RWPE2 (cell line): ENCODE data around the gene CACNG3.

Experiments
- ATAC-seq: fragments of 200-7000 bp; cut with Tn5 transposase; 3 replicates; pipeline ENCODE4 v1.9.1; 2021; ENCODE audit warnings: low read depth
- DNase-seq: peaks from one replicate; pipeline ENCODE4 v3.0.0-alpha.2; 2020; ENCODE audit warnings: low spot score
- H3K27ac ChIP-seq: fragments of 450-650 bp; 2 replicates; pipeline ENCODE4 v1.5.1; 2017; ENCODE audit warnings: mild to moderate bottlenecking; ENCODE audit not compliant: poor library complexity, severe bottlenecking
- H3K27me3 ChIP-seq: fragments of 250-450 bp; sonication (Bioruptor Pico); 2 replicates; pipeline ENCODE4 v1.5.1; 2021; ENCODE audit warnings: mild to moderate bottlenecking, moderate library complexity; ENCODE audit not compliant: insufficient read depth, poor library complexity, severe bottlenecking
- H3K36me3 ChIP-seq: fragments of 250-450 bp; sonication (Bioruptor Pico); 2 replicates; pipeline ENCODE4 v1.5.1; 2020; ENCODE audit warnings: low read depth, mild to moderate bottlenecking, moderate library complexity
- H3K4me1 ChIP-seq: fragments of 250-450 bp; sonication (Bioruptor Pico); 2 replicates; pipeline ENCODE4 v1.5.1; 2021; ENCODE audit warnings: mild to moderate bottlenecking, moderate library complexity; ENCODE audit not compliant: insufficient read depth, poor library complexity, severe bottlenecking
- H3K4me3 ChIP-seq: fragments of 250-450 bp; sonication (Bioruptor Pico); 2 replicates; pipeline ENCODE4 v1.5.1; 2021; ENCODE audit warnings: mild to moderate bottlenecking, moderate library complexity; ENCODE audit not compliant: severe bottlenecking
- H3K9me3 ChIP-seq: fragments of 250-450 bp; sonication (Bioruptor Pico); 2 replicates; pipeline ENCODE4 v1.5.1; 2021; ENCODE audit warnings: mild to moderate bottlenecking, moderate library complexity; ENCODE audit not compliant: severe bottlenecking
- TF ChIP-seq, protein P1 (sequence below): fragments of 450-650 bp; IDR thresholded peaks from one replicate; pipeline ENCODE4 v1.5.1; 2017; ENCODE audit warnings: mild to moderate bottlenecking, moderate library complexity; ENCODE audit not compliant: poor library complexity, severe bottlenecking

Gene CACNG3

DNA sequence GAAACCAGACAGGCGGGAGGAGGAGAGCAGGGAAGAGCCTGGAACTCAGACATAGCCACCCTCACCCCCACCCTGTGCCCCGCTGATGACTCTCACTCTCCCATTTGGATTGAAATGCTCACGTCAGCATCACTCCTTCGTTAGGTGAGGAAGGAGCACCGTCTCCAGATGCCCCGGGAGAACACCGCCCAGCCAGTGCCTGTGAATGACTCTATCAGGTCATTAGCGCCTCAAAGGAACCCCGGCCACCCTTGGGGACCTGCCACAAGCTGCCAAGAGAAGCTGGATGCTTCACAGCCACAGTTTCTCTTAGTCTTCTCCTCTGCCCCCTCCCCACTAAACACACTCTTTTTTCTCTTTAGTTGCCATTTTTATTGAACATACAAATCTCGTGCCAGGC is 66.0 kb downstream of the CACNG3 start:
- H3K27ac ChIP-seq, result no peak overlapping the region
- no peaks in the 10 kb centered on the region for H3K36me3 ChIP-seq
- H3K4me1 ChIP-seq, result no peaks in the 10 kb centered on the region
- no peak overlapping the region for H3K4me3 ChIP-seq
- no peaks in the 10 kb centered on the region for H3K9me3 ChIP-seq
- TF ChIP-seq, protein P1, sequence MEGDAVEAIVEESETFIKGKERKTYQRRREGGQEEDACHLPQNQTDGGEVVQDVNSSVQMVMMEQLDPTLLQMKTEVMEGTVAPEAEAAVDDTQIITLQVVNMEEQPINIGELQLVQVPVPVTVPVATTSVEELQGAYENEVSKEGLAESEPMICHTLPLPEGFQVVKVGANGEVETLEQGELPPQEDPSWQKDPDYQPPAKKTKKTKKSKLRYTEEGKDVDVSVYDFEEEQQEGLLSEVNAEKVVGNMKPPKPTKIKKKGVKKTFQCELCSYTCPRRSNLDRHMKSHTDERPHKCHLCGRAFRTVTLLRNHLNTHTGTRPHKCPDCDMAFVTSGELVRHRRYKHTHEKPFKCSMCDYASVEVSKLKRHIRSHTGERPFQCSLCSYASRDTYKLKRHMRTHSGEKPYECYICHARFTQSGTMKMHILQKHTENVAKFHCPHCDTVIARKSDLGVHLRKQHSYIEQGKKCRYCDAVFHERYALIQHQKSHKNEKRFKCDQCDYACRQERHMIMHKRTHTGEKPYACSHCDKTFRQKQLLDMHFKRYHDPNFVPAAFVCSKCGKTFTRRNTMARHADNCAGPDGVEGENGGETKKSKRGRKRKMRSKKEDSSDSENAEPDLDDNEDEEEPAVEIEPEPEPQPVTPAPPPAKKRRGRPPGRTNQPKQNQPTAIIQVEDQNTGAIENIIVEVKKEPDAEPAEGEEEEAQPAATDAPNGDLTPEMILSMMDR, result no peak
- ATAC-seq (no peak), DNase-seq (no peak)
- peaks cover 9% of the 10 kb centered on the region for H3K27me3 ChIP-seq

DNA sequence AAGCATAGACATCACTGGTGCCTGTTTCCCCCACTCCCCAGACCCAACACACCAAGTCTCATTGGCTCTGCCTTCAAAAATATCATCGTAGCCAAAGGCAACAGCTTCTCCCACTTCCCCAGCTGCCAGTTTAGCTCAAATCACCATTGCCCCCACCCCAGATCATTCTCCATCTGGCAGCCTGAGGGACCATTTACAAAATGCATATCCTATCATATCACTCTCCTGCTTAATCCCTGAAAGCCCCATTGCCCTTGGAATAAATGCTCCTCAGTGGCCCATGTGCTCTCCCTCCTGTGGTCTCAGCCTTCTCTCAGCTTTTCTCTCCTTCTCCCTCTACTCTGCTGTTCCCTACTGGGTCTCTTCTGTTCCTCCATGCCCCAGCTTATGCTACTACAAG is 68.3 kb downstream of the CACNG3 start:
- H3K36me3 ChIP-seq, result no peaks in the 10 kb centered on the region
- TF ChIP-seq, protein P1, result no peak
- H3K4me1 ChIP-seq, result no peaks in the 10 kb centered on the region
- no peak overlapping the region for H3K4me3 ChIP-seq
- no peak for DNase-seq
- H3K27ac ChIP-seq, result no peak overlapping the region
- ATAC-seq, result no peak
- H3K9me3 ChIP-seq, result no peaks in the 10 kb centered on the region
- H3K27me3 ChIP-seq, result peaks cover 6% of the 10 kb centered on the region

DNA sequence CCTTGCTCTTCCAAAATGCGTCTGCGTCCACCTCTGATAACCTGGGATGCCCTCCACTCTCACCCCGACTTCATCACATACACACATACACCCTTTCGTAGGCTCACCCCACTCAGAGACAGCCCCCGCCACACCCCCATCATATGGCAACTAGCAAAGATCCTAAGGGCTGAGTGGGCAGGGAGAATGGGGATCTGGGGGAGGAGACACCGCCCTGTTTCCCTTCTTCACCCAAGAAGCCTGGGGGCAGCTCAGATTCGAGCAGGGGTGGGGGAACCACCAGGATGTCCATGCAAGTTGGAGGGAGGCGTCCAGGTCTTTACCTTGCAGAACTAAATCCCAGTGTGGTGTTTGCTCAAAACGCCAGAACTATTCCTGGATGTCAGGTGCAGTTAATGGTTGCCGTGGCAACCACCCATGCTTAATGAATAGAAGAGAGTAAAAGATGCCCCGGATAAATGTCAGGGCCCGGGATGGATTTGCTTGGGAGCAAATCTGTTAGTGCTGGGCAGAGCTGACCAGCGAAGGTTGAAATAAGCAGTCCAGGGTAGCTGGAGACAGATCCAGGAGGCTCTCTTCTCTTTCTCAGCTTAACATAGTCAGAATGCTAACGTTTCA is 72.8 kb downstream of the CACNG3 start:
- ATAC-seq (no peak), DNase-seq (no peak)
- no peak overlapping the region for H3K4me3 ChIP-seq
- H3K36me3 ChIP-seq, result no peaks in the 10 kb centered on the region
- H3K4me1 ChIP-seq, result no peaks in the 10 kb centered on the region
- TF ChIP-seq, protein P1, result no peak
- H3K9me3 ChIP-seq, result no peaks in the 10 kb centered on the region
- no peaks in the 10 kb centered on the region for H3K27me3 ChIP-seq
- H3K27ac ChIP-seq, result no peak overlapping the region

DNA sequence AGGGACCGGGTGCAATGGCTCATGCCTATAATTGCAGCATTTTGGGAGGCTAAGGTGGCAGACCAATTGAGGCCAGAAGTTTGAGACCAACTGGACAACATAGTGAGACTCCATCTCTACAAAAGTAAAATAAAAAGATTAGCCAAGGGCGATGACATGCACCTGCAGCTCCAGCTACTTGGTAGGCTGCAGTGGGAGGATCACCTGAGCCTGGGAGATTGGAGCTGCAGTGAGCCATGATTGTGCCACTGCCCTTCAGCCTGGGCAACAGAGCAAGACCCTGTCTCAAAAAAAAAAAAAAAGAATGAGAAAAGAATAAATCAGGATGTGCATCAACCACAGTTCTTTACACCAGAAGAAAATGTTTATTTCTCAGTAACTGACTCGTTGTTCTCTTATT is 76.0 kb downstream of the CACNG3 start:
- Histone ChIP-seq H3K27me3 (no peaks in the 10 kb centered on the region), H3K9me3 (no peaks in the 10 kb centered on the region), H3K4me1 (no peaks in the 10 kb centered on the region), H3K36me3 (no peaks in the 10 kb centered on the region), H3K4me3 (no peak overlapping the region), H3K27ac (no peak overlapping the region)
- TF ChIP-seq, protein P1, result no peak
- no peak for ATAC-seq
- no peak for DNase-seq

DNA sequence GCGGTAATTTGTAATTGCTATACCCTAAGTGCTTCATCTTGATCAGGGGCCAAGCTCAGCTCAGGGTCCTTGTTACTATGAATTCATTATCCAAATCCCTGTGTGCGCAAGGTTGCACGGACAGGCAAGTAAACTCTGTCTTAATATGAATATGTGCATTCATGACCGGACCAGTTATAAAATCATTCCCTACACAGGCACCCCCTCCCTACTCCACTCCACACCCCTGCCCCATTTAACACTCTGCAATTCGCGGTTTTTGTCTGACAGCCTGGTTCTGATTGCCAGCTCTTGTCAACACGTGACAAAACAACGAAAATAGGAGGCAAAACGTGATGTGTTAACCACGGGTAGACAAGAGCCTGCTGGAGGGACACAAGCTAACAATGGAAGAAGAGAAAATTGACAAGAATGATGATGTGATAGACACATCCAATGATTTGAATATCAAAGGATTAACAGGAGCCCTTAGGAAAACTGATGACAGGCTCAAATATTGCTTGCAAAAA is 76.5 kb downstream of the CACNG3 start:
- Histone ChIP-seq H3K4me3 (no peak overlapping the region), H3K4me1 (no peaks in the 10 kb centered on the region), H3K27ac (no peak overlapping the region), H3K9me3 (no peaks in the 10 kb centered on the region), H3K27me3 (no peaks in the 10 kb centered on the region), H3K36me3 (no peaks in the 10 kb centered on the region)
- TF ChIP-seq, protein P1, result no peak
- ATAC-seq, result no peak
- DNase-seq, result no peak
